Progenitor cell of endocrine pancreas (in vitro differentiated cells): Measurements from ENCODE around the gene VCP. TPM values are rescaled to one million over a fixed set of nuclear protein-coding genes. Genes with fewer than 3 reads are reported as not detected.

ENCODE experiments used
- DNase-seq: peaks from one replicate; pipeline ENCODE4 v3.0.0; 2021; ENCODE audit warnings: low spot score; ENCODE audit not compliant: unreplicated experiment
- H3K27ac Mint-ChIP-seq: 2 replicates; pipeline ENCODE4 v1.8.0; 2021; ENCODE audit warnings: mild to moderate bottlenecking, moderate library complexity, mixed read lengths
- H3K27me3 Mint-ChIP-seq: 2 replicates; pipeline ENCODE4 v1.8.0; 2021; ENCODE audit warnings: mixed read lengths
- H3K36me3 Mint-ChIP-seq: 2 replicates; pipeline ENCODE4 v1.8.0; 2022; ENCODE audit warnings: mixed read lengths; ENCODE audit not compliant: insufficient read depth
- H3K4me1 Mint-ChIP-seq: 2 replicates; pipeline ENCODE4 v1.8.0; 2021; ENCODE audit warnings: low read depth, mixed read lengths
- H3K4me3 Mint-ChIP-seq: 2 replicates; pipeline ENCODE4 v1.8.0; 2021; ENCODE audit warnings: low read depth, mild to moderate bottlenecking, moderate library complexity, mixed read lengths
- H3K9me3 Mint-ChIP-seq: 2 replicates; pipeline ENCODE4 v1.8.0; 2021; ENCODE audit warnings: low read depth, mixed read lengths
- total RNA-seq: library from RNA; stranded (reverse); gene quantifications from 2 replicates; pipeline ENCODE4 v1.2.1, GENCODE V29; 2021
- TF ChIP-seq, protein P1 (sequence below): fragments of 200-600 bp; sonication (generic); IDR thresholded peaks from one replicate; pipeline ENCODE4 v1.5.0; 2021; ENCODE audit warnings: antibody characterized with exemption, mild to moderate bottlenecking; ENCODE audit not compliant: unreplicated experiment

Gene VCP
- total RNA-seq, 1 donor from 2014 or later, result 326 TPM

DNA sequence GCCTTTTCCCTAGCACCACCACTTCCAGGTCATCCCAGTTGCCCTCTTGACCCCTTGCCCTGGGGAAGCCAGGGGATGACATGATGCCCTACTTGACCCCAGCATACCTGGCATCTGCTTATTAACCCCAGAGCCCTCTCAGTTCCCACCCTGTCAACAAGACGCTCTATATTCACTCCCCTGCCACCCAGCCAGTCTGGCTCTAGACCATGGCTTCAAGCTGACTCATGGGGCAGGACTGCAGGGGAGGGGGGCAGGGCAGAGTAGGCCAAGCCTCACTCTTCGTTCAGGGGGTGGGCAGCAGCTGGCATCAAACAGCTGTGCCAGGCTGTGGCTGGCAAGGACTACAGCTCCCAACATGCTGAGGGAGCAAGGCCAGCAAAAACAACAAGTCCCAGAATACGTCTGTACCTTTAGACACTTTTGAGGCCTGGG is 37.9 kb upstream of the VCP start:
- H3K27me3 Mint-ChIP-seq, result no peaks in the 10 kb centered on the region

DNA sequence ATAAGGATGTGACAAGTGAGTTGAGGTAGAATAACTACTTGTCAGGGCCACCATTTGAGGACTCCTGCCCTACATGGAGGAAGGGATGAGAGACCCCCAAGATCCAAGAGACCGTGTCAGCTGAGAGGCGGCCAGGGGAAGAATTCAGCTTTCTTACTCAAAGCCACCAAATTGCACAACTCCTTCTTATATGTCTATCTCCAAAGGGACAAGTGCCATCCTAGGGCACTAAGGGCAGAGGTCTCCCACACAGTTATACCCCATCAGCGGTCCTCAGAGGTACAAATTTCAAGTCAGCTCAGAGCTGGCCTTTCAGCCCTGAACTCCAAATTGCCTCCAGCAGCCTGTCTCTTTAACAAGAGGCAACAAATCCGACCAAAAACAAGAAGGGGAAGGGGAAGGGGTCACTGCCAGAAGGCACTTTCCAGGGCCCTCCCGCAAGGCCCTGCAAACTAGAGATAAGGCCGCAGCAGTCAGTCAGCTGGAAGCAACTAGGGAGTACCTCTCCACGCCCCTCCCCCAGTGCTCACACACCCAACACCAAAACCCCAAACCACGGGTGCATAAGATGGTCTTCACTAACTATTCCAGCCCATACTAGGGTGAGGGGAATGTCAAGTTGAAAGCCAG is 36.6 kb upstream of the VCP start:
- no peak overlapping the region for H3K27ac Mint-ChIP-seq
- TF ChIP-seq, protein P1, sequence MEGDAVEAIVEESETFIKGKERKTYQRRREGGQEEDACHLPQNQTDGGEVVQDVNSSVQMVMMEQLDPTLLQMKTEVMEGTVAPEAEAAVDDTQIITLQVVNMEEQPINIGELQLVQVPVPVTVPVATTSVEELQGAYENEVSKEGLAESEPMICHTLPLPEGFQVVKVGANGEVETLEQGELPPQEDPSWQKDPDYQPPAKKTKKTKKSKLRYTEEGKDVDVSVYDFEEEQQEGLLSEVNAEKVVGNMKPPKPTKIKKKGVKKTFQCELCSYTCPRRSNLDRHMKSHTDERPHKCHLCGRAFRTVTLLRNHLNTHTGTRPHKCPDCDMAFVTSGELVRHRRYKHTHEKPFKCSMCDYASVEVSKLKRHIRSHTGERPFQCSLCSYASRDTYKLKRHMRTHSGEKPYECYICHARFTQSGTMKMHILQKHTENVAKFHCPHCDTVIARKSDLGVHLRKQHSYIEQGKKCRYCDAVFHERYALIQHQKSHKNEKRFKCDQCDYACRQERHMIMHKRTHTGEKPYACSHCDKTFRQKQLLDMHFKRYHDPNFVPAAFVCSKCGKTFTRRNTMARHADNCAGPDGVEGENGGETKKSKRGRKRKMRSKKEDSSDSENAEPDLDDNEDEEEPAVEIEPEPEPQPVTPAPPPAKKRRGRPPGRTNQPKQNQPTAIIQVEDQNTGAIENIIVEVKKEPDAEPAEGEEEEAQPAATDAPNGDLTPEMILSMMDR, result no peak
- DNase-seq, result no peak
- peaks cover 25% of the 10 kb centered on the region for H3K4me1 Mint-ChIP-seq
- peaks cover 7% of the 10 kb centered on the region for H3K36me3 Mint-ChIP-seq
- no peaks in the 10 kb centered on the region for H3K27me3 Mint-ChIP-seq
- H3K4me3 Mint-ChIP-seq, result no peak overlapping the region
- H3K9me3 Mint-ChIP-seq, result no peaks in the 10 kb centered on the region

More for the DNA sequence above, 37.9 kb upstream of the VCP start:
- H3K27ac Mint-ChIP-seq, result no peak overlapping the region
- H3K4me3 Mint-ChIP-seq, result peak overlapping the region; percentile 81
- H3K4me1 Mint-ChIP-seq, result peaks cover 36% of the 10 kb centered on the region
- no peak for DNase-seq
- peaks cover 5% of the 10 kb centered on the region for H3K36me3 Mint-ChIP-seq
- no peaks in the 10 kb centered on the region for H3K9me3 Mint-ChIP-seq
- TF ChIP-seq, protein P1, result no peak

DNA sequence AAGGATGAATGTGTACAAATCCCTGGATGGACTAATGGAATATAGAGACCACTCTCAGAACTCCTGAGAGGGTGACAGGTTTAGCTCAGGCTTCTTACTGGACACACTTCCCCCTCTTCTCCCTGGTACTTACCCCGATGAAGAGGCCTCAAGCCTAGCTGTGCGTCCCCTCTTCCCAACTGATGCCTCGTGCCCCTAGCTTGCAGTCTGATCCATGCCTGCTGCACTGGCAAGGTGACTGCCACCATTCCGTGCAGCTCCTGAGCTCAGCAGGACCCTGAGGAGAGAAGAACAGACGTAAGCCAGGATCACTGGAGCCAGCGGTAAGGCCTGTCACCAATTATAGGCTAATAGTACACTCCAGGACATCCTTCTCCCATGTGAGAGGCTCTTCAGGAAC is 36.0 kb upstream of the VCP start:
- TF ChIP-seq, protein P1, result no peak
- no peak for DNase-seq
- Mint-ChIP-seq H3K4me1 (peaks cover 23% of the 10 kb centered on the region), H3K27me3 (no peaks in the 10 kb centered on the region), H3K4me3 (no peak overlapping the region), H3K9me3 (no peaks in the 10 kb centered on the region), H3K36me3 (peaks cover 7% of the 10 kb centered on the region), H3K27ac (no peak overlapping the region)

DNA sequence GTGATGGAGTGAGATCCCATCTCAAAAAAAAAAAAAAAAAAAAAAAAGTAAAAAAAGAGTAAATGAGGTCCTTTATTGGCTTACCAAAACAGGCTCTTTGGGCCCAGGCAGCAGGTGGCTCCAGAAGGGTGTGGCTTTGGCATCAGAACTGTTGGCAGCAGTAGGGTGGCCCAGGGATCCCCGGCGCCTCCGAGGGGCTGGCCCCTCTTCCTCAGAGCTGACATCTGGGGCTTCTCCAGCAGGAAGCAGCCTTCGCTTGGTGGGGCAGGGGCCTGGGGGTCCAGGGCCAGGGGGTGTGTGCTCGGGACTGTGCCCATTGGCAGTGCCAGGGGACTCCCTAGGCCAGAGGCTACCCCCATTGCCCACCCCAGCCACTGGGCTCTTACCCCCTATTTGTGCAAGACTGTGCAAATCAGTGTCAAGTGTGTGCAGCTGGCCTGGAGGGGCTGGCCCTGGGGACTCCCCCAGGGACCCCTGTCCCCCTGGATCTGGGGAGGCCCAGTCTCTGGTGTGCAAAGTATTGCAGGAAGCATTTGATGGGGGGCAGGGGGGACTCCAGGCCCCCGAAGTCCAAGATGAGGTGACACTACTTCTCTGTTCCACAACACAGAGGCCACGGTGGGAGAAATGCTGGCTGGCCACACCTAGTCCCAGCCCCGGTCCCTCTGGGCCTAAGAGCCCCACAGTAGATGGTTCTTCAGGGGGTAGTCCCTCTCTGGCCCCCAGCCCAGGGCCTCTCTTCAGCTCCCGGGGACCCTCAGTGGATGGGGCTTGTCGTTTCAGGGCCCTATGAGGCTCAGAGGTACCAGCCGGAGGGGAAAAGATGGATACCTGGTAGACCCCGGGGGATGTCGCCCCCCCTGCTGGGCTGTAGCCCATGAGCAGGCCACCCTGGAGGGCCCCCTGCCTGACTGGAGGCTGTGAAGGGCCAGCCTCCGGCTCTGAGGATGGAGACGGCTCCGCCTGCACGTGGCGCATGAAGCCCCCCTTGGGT is 35.2 kb upstream of the VCP start:
- TF ChIP-seq, protein P1, result no peak
- Mint-ChIP-seq H3K4me3 (no peak overlapping the region), H3K9me3 (no peaks in the 10 kb centered on the region), H3K27me3 (no peaks in the 10 kb centered on the region), H3K36me3 (peaks cover 7% of the 10 kb centered on the region), H3K4me1 (peaks cover 27% of the 10 kb centered on the region), H3K27ac (no peak overlapping the region)
- DNase-seq, result no peak

DNA sequence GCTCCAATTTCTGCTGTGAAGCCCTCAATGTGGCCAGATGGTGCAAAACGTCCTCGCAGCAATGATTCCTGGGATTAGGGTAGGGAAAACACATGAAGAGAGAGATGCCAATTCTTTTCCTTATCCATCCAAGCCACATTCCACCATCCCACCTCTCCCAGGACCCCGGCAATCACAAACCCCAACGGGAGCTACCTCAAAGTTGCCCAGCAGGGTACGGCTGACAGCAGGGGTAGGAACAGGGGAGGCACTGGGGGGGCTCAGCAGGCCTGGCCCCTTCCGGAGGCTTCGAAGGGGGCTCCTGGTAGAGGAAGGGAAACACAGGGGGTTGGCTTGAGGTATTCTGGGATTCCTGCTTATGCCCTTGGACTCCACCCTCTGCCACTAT is 33.9 kb upstream of the VCP start:
- Mint-ChIP-seq H3K9me3 (no peaks in the 10 kb centered on the region), H3K27ac (no peak overlapping the region), H3K27me3 (no peaks in the 10 kb centered on the region), H3K36me3 (peaks cover 7% of the 10 kb centered on the region), H3K4me1 (peaks cover 23% of the 10 kb centered on the region), H3K4me3 (no peak overlapping the region)
- no peak for DNase-seq
- TF ChIP-seq, protein P1, result no peak
